Stimulated activated effector memory CD8-positive, alpha-beta T cell treated with anti-CD3 and anti-CD28 coated beads, Interleukin-12 subunit alpha, Interleukin-12 subunit beta, amount 100 ng/mL, for 72 hours (primary cell): ENCODE measurements around the gene PANX2.
A peak's percentile ranks its signal among the peaks of the same experiment; 100 is the strongest.
"Not testable (repeated sequence)": the region's sequence is repeated elsewhere in the genome, so short reads cannot be mapped to it uniquely, and the experiment has no call there.

Experiments used
- ATAC-seq: fragments of 150-1000 bp; cut with Tn5 transposase; 2 replicates; pipeline ENCODE4 v1.10.0; 2021
- DNase-seq, 2 donors: peaks; one replicate each; pipeline ENCODE4 v3.0.0; 2021 to 2022; ENCODE audit warnings: low spot score in 2 of 2
- H3K27ac Mint-ChIP-seq: one replicate; pipeline ENCODE4 v1.8.0; 2022; ENCODE audit warnings: mild to moderate bottlenecking, mixed read lengths
- H3K36me3 Mint-ChIP-seq: one replicate; pipeline ENCODE4 v1.8.0; 2022; ENCODE audit warnings: mild to moderate bottlenecking, mixed read lengths
- H3K4me1 Mint-ChIP-seq: one replicate; pipeline ENCODE4 v1.8.0; 2022; ENCODE audit warnings: mixed read lengths
- H3K4me3 Mint-ChIP-seq: one replicate; pipeline ENCODE4 v1.8.0; 2022; ENCODE audit warnings: mild to moderate bottlenecking, mixed read lengths
- H3K9me3 Mint-ChIP-seq: one replicate; pipeline ENCODE4 v1.8.0; 2022; ENCODE audit warnings: mixed read lengths

The PANX2 gene

GRCh38 chr22:50170453-50171318, at the start of gene PANX2:
TSS of gene PANX2 (plus strand) at chr22:50170731. CDS start at chr22:50170731, 0 bp downstream.
- H3K36me3 Mint-ChIP-seq: peaks cover 24% of the 10 kb centered on the region
- H3K4me1 Mint-ChIP-seq: peaks cover 25% of the 10 kb centered on the region
- DNase-seq (no peak), ATAC-seq (peak; percentile 12)
- H3K27ac Mint-ChIP-seq: peak within 1 kb of the TSS; percentile 93
- H3K9me3 Mint-ChIP-seq: no peaks in the 10 kb centered on the region
- H3K4me3 Mint-ChIP-seq: peak within 1 kb of the TSS; percentile 74

DNA sequence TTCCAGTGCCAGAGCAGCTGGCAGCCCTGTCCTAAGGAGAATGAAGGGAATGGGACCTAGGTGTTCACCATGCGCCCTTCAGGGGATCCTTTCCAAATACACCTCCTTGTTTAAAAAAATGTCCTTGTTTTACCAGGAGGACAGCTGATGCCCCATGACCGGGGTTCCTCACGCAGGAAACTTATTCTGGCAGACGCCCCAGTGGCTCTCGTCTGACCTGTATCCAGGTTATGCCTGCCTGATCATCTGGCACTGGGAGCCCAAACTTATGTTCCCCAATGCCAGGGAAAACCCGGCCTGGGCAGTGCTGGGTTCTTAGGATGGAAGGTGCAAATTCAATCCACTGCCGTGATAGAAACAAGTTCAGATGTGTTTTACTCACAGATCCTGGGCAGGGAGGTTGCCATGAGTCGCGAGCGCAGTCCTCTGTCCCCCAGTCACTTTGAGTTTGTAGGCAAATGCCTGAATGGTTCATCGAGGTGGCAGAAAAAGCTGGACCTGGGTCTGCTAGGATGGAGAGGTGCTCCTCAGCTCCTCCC, 49.3 kb upstream of the PANX2 start:
- DNase-seq: no peak
- Mint-ChIP-seq H3K4me3 (no peak overlapping the region), H3K4me1 (no peaks in the 10 kb centered on the region), H3K9me3 (peaks cover 7% of the 10 kb centered on the region), H3K27ac (no peak overlapping the region), H3K36me3 (no peaks in the 10 kb centered on the region)
- ATAC-seq: no peak

- no peaks in the 10 kb centered on the region for H3K36me3 Mint-ChIP-seq
- H3K9me3 Mint-ChIP-seq: peaks cover 7% of the 10 kb centered on the region
- H3K4me3 Mint-ChIP-seq: no peak overlapping the region
- no peak overlapping the region for H3K27ac Mint-ChIP-seq
- ATAC-seq: no peak
- no peaks in the 10 kb centered on the region for H3K4me1 Mint-ChIP-seq
- DNase-seq: no peak
Observed at GRCh38 chr22:50123119-50123518, 47.4 kb upstream of the PANX2 start.

GRCh38 chr22:50125029-50125428, 45.5 kb upstream of the PANX2 start:
- H3K27ac Mint-ChIP-seq: no peak overlapping the region
- ATAC-seq (no peak), DNase-seq (no peak)
- peaks cover 7% of the 10 kb centered on the region for H3K9me3 Mint-ChIP-seq
- no peaks in the 10 kb centered on the region for H3K36me3 Mint-ChIP-seq
- H3K4me3 Mint-ChIP-seq: no peak overlapping the region
- H3K4me1 Mint-ChIP-seq: no peaks in the 10 kb centered on the region

DNA sequence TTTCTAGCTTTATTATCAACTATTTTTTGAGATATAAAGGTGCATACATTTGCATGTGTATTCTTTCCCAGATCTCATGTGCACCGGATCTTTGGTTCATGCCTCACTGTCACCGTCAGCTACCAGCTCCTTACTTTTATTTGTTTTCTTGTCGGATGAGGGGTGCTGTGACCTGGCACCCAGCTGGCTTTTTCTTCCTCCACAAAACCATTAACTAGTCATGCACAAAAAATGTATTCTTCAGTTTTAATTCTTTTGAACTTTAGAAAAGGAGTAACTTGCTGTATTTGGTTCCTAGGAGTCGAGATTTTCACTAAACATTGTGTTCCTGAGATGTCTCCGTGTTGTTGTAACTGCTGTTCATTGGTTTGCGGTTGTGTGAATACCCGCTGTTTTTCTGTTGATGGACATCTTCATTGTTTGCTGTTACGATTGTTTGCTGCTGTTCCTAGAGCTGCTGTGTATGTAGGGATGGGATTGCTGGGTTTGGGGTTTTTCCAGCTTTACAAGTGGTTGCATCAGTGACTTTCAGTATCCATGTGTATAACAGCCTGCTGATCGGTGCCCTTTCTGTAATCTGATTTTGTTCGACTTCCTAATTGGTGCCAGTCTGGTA, 41.3 kb upstream of the PANX2 start:
- Mint-ChIP-seq H3K27ac (no peak overlapping the region), H3K4me1 (no peaks in the 10 kb centered on the region), H3K4me3 (no peak overlapping the region), H3K36me3 (no peaks in the 10 kb centered on the region), H3K9me3 (peaks cover 2% of the 10 kb centered on the region)
- ATAC-seq: no peak
- DNase-seq: no peak

DNA sequence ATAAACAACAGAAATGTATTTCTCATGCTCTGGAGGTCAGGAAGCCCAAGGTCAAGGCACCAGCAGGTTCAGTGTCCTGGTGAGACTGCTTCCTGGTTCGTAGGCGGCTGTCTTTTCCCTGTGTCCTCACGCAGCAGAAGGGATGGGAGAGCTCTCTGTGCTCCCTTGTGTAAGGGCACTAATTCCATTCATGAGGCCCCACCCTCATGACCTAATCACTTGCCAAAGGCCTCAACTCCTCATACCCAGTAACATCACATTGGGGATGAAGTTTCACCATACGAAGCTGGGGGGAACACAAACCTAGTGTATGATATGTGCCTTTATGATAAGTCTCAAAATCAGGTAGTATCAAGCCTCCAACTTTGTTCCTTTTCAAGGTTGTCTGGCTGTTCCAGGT, 38.6 kb upstream of the PANX2 start:
- Mint-ChIP-seq H3K4me1 (no peaks in the 10 kb centered on the region), H3K36me3 (no peaks in the 10 kb centered on the region), H3K9me3 (no peaks in the 10 kb centered on the region), H3K27ac (no peak overlapping the region), H3K4me3 (no peak overlapping the region)
- ATAC-seq: no peak
- DNase-seq: no peak

- Mint-ChIP-seq H3K9me3 (no peaks in the 10 kb centered on the region), H3K27ac (no peak overlapping the region), H3K4me1 (no peaks in the 10 kb centered on the region), H3K36me3 (no peaks in the 10 kb centered on the region), H3K4me3 (no peak overlapping the region)
- DNase-seq: no peak
- ATAC-seq: no peak
Observed at GRCh38 chr22:50134481-50134880, 36.0 kb upstream of the PANX2 start.

GRCh38 chr22:50136581-50137015, 33.9 kb upstream of the PANX2 start:
- H3K27ac Mint-ChIP-seq: no peak overlapping the region
- no peaks in the 10 kb centered on the region for H3K9me3 Mint-ChIP-seq
- ATAC-seq (no peak), DNase-seq (no peak)
- no peaks in the 10 kb centered on the region for H3K4me1 Mint-ChIP-seq
- H3K4me3 Mint-ChIP-seq: no peak overlapping the region
- H3K36me3 Mint-ChIP-seq: no peaks in the 10 kb centered on the region

DNA sequence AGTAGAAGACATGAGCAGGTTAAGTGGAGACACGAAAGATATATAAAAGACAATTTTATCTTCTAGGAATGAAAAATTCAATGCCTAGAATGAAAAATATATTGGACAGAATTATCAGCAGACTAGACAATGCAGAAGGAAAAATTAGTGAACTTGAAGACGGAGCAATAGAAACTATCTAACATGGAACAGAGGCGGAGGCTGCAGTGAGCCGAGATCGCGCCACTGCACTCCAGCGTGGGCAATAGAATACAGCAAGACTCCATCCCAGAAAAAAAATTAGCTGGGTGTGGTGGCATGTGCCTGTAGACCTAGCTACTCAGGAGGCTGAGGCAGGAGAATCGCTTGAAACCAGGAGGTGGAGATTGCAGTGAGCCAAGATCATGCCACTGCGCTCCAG, 33.3 kb upstream of the PANX2 start:
- H3K36me3 Mint-ChIP-seq, H3K4me1 Mint-ChIP-seq, H3K27ac Mint-ChIP-seq, DNase-seq, H3K4me3 Mint-ChIP-seq, H3K9me3 Mint-ChIP-seq, ATAC-seq: not testable (repeated sequence)

DNA sequence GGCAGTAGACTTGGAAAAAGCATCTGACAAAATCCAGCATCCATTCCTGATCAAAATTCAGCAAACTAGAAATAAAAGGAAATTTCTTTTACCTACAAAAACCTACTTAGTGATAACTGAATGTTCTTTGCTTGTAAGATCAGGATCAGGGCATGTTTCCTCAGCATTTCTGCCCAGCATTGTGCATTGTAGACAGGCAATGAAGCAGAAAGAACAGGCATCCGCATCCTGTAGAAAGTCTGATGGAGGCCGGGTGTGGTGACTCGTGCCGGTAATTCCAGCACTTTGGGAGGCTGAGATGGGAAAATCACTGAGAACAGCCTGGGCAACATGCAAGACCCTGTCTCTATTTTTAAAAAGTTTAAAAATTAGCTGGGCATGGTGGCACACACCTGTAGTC, 32.5 kb upstream of the PANX2 start:
- no peak for DNase-seq
- Mint-ChIP-seq H3K4me1 (no peaks in the 10 kb centered on the region), H3K36me3 (no peaks in the 10 kb centered on the region), H3K4me3 (no peak overlapping the region), H3K9me3 (no peaks in the 10 kb centered on the region), H3K27ac (no peak overlapping the region)
- no peak for ATAC-seq

- DNase-seq (no peak), ATAC-seq (no peak)
- Mint-ChIP-seq H3K9me3 (no peaks in the 10 kb centered on the region), H3K4me3 (no peak overlapping the region), H3K4me1 (no peaks in the 10 kb centered on the region), H3K27ac (no peak overlapping the region), H3K36me3 (no peaks in the 10 kb centered on the region)
Observed at GRCh38 chr22:50138988-50139387, 31.5 kb upstream of the PANX2 start.

DNA sequence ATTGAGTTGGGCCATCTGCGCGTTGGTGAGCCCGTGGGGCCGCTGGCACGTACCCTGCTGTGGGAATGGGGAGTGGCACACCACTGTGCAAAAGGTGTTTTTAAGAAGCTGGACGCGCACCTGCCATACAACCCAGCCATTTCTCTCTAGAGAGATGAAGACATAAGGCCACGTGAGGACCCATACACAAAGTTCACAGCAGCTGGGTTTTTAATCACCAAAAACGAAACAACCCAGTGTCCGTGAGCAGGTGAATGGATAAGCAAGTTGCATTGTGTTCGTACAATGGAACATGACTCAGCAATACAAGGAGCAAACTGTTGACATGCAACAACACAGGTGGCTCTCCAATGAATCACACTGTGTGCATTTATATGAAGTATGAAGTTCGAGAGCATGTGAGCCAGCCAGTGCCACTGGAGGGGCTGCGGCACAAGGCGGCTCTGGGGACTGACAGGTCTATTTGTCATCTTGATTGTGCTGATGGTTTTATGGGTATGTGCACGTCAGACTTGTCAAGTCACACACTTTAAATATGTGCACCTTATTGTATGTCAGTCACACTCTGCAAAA, 30.6 kb upstream of the PANX2 start:
- no peak overlapping the region for H3K27ac Mint-ChIP-seq
- H3K36me3 Mint-ChIP-seq: no peaks in the 10 kb centered on the region
- ATAC-seq (no peak), DNase-seq (no peak)
- no peak overlapping the region for H3K4me3 Mint-ChIP-seq
- H3K9me3 Mint-ChIP-seq: no peaks in the 10 kb centered on the region
- H3K4me1 Mint-ChIP-seq: no peaks in the 10 kb centered on the region

DNA sequence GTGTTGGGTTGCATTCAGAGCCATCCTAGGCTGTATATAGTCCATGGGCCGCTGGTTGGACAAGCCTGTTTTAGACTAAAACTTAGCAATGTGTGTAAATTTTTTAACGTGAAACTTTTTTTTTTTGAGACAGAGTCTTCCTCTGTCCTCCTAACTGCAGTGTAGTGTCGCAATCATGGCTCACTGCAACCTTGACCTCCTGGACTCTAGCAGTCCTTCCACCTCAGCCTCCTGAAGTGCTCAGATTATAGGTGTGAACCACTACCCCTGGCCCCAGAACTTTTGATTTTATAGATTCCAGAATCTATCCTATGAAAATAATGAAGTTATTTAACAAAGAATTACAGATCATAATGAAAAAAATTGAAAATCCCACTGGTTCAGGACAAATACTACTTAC, 29.9 kb upstream of the PANX2 start:
- no peak overlapping the region for H3K27ac Mint-ChIP-seq
- H3K4me1 Mint-ChIP-seq: no peaks in the 10 kb centered on the region
- ATAC-seq (no peak), DNase-seq (no peak)
- no peaks in the 10 kb centered on the region for H3K9me3 Mint-ChIP-seq
- no peaks in the 10 kb centered on the region for H3K36me3 Mint-ChIP-seq
- no peak overlapping the region for H3K4me3 Mint-ChIP-seq

GRCh38 chr22:50141462-50141861, 29.1 kb upstream of the PANX2 start:
- ATAC-seq: no peak
- Mint-ChIP-seq H3K9me3 (no peaks in the 10 kb centered on the region), H3K4me1 (no peaks in the 10 kb centered on the region), H3K4me3 (no peak overlapping the region), H3K36me3 (no peaks in the 10 kb centered on the region), H3K27ac (peak overlapping the region; percentile 46)
- no peak for DNase-seq

DNA sequence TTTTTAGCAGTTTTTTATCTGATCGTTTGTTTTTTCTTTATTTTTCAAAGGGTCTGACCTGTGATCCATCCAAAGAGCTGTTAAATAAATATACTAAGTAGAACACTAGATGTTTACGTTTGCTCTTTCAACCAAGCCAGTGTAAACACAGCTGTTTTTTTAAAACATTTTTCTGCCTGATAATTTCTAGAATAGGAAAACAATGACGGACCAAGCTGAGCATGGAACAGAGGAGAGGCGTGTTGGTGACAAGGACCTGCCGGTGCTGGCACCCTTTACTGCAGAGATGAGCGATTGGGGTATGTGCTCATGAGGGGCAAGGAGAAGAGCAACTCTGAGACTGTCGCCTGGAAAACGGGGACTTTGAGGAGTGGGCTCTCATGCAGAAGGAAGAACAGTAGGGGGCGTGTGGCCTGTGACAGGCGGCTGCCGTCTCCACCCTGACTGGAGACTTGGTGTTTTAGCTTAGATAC, 28.6 kb upstream of the PANX2 start:
- H3K4me1 Mint-ChIP-seq: no peaks in the 10 kb centered on the region
- H3K9me3 Mint-ChIP-seq: no peaks in the 10 kb centered on the region
- ATAC-seq (no peak), DNase-seq (no peak)
- H3K4me3 Mint-ChIP-seq: no peak overlapping the region
- no peaks in the 10 kb centered on the region for H3K36me3 Mint-ChIP-seq
- H3K27ac Mint-ChIP-seq: peak overlapping the region; percentile 46
